ENCODE results near the gene WDR54. TPM values are rescaled to one million over a fixed set of nuclear protein-coding genes. Genes with fewer than 3 reads are reported as not detected.

Gene WDR54
- polyA plus RNA-seq, 1 experiment = 14.5 TPM

DNA sequence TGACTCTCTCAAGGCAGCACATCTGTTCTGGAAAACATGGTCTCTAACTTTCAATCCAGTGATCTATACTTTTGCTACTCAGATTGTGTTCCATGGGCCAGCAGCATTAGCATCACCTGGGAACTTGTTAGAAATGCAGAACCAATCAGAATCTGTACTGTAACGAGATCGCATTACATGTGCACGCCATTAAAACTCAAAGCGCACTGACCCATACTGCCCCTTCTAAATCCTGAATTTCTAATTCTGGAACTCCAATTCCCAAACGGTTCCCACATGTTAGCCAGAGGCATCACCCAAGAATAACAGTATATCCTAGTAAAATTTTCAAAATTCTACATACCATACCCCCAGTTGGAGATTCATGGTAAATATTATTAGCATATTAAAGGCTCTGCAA, 30.9 kb upstream of the WDR54 start:
- CTCF ChIA-PET = interaction anchor here (0.6 to 3.0 kb wide), 13 partner anchors 8 to 208 kb away, joined by 3 to 36 read pairs (median 9); no protein-coding TSS in a partner anchor

GRCh38 chr2:74391209-74391579, 30.3 kb upstream of the WDR54 start:
- no peak overlapping the region for H3K27ac ChIP-seq (ENCODE audit: low read depth, low read length)
- ChIA-PET CTCF (interaction anchor here (0.5 to 3.0 kb wide), 20 partner anchors 9 to 300 kb away, joined by 3 to 36 read pairs (median 4); partner anchors contain the start of gene INO80B), POLR2A (interaction anchor here (0.5 to 1.9 kb wide), 9 partner anchors 8 to 213 kb away, joined by 3 to 7 read pairs (median 4); partner anchors contain the start of genes C2orf81, DCTN1, MOB1A and MTHFD2)
- H3K9me3 ChIP-seq (ENCODE audit: control insufficient read depth, insufficient read depth, low read length) = no peaks in the 10 kb centered on the region
- H3K4me3 ChIP-seq (ENCODE audit: low read depth, low read length) = peak overlapping the region; percentile 92
- no peak for DNase-seq (ENCODE audit: low read depth, low spot score)
- no peaks in the 10 kb centered on the region for H3K27me3 ChIP-seq (ENCODE audit: control insufficient read depth, insufficient read depth, low read length)
- TF ChIP-seq, protein P1, sequence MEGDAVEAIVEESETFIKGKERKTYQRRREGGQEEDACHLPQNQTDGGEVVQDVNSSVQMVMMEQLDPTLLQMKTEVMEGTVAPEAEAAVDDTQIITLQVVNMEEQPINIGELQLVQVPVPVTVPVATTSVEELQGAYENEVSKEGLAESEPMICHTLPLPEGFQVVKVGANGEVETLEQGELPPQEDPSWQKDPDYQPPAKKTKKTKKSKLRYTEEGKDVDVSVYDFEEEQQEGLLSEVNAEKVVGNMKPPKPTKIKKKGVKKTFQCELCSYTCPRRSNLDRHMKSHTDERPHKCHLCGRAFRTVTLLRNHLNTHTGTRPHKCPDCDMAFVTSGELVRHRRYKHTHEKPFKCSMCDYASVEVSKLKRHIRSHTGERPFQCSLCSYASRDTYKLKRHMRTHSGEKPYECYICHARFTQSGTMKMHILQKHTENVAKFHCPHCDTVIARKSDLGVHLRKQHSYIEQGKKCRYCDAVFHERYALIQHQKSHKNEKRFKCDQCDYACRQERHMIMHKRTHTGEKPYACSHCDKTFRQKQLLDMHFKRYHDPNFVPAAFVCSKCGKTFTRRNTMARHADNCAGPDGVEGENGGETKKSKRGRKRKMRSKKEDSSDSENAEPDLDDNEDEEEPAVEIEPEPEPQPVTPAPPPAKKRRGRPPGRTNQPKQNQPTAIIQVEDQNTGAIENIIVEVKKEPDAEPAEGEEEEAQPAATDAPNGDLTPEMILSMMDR (IDR thresholded peaks at IDR 0.05; ENCODE audit: low read depth, low read length) = no peak

More for the DNA sequence above, 30.9 kb upstream of the WDR54 start:
- Histone ChIP-seq H3K4me3 (ENCODE audit: low read depth, low read length) (peak overlapping the region; percentile 92), H3K9me3 (ENCODE audit: control insufficient read depth, insufficient read depth, low read length) (no peaks in the 10 kb centered on the region), H3K27me3 (ENCODE audit: control insufficient read depth, insufficient read depth, low read length) (no peaks in the 10 kb centered on the region), H3K27ac (ENCODE audit: low read depth, low read length) (no peak overlapping the region)
- TF ChIP-seq, protein P1 (IDR thresholded peaks at IDR 0.05; ENCODE audit: low read depth, low read length) = no peak
- POLR2A ChIA-PET = interaction anchor here (0.8 to 1.9 kb wide), 6 partner anchors 8 to 212 kb away, joined by 3 to 7 read pairs (median 4); partner anchors contain the start of genes C2orf81, DCTN1, MOB1A and MTHFD2
- DNase-seq (ENCODE audit: low read depth, low spot score) = no peak

DNA sequence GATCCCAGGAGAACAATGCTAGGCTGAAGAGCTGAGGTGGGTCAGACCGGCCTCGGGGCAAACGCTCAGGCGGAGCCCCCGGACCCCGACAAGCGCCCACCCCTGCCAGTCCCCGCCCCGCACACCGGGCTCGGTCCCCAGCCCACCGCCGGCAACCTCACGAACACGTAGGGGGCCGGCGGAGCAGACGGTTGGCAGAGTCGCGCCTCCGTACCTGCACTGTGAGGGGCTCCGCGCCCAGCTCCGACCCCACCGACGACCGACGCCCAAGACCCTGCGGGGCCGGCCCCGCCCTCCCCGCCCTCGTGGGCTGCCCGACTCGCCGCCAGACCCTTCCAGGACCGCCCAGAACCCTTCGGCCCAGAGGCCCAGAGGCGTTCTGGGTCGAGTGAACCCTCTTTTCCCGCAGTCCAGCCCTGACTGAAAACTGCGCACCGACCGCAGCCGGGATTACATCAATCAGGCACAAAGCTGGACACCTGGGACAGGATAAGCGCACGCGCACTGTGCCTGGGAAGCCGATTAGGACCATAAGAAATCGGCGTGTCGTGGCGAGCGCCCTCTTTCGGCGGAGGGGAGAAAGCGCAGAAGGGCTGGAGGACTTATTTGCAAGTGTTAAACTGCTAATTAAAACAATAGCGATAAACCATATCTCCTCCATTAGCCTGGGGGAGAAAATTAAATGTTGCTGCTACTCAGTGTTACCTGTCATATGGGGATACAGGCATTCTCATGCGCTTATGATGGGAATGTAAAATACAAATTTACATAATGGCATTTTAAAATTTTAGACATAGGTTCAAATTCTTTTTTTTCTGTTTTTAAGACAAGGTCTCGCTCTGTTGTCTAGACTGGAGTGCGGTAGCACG, 29.7 kb upstream of the WDR54 start:
- Histone ChIP-seq H3K4me3 (ENCODE audit: low read depth, low read length) (peak overlapping the region; percentile 92), H3K9me3 (ENCODE audit: control insufficient read depth, insufficient read depth, low read length) (no peaks in the 10 kb centered on the region), H3K27ac (ENCODE audit: low read depth, low read length) (peak overlapping the region; percentile 78), H3K27me3 (ENCODE audit: control insufficient read depth, insufficient read depth, low read length) (no peaks in the 10 kb centered on the region)
- ChIA-PET CTCF (interaction anchor here (0.5 to 3.0 kb wide), 22 partner anchors 9 to 299 kb away, joined by 3 to 36 read pairs (median 4); partner anchors contain the start of gene INO80B), POLR2A (interaction anchor here (0.5 to 1.9 kb wide), 11 partner anchors 9 to 563 kb away, joined by 3 to 7 read pairs (median 4); partner anchors contain the start of genes DCTN1, MOB1A, MTHFD2 and PCGF1)
- DNase-seq (ENCODE audit: low read depth, low spot score) = peak; percentile 72
- TF ChIP-seq, protein P1 (IDR thresholded peaks at IDR 0.05; ENCODE audit: low read depth, low read length) = peak; percentile 98

DNA sequence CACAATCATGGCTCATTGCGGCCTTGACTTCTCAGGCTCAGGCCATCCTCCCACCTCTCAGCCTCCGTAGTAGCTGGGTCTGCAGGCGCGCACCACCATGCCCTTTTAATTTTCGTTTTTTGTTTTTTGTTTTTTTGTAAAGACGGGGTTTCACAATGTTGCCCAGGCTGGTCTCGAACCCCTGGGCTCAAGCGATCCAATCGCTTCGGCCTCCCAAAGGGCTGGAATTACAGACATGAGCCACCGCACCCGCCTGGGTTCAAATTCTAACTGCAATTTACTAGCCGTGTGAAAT, 29.1 kb upstream of the WDR54 start:
- POLR2A ChIA-PET = interaction anchor here (0.7 to 1.9 kb wide), 6 partner anchors 9 to 564 kb away, joined by 3 to 7 read pairs (median 4); partner anchors contain the start of genes DCTN1, MTHFD2, PCGF1 and STAMBP
- CTCF ChIA-PET = interaction anchor here (0.7 to 3.0 kb wide), 14 partner anchors 9 to 192 kb away, joined by 3 to 36 read pairs (median 4); partner anchors contain the start of genes SLC4A5 and WBP1
- H3K9me3 ChIP-seq (ENCODE audit: control insufficient read depth, insufficient read depth, low read length) = no peaks in the 10 kb centered on the region
- no peak for DNase-seq (ENCODE audit: low read depth, low spot score)
- H3K27ac ChIP-seq (ENCODE audit: low read depth, low read length) = no peak overlapping the region
- no peaks in the 10 kb centered on the region for H3K27me3 ChIP-seq (ENCODE audit: control insufficient read depth, insufficient read depth, low read length)
- H3K4me3 ChIP-seq (ENCODE audit: low read depth, low read length) = no peak overlapping the region
- TF ChIP-seq, protein P1 (IDR thresholded peaks at IDR 0.05; ENCODE audit: low read depth, low read length) = no peak

All from AG04450 (cell line).